GM10266 (cell line): ENCODE measurements around the gene SPATA19.

Experiments used
- DNase-seq: peaks from one replicate; pipeline ENCODE4 v3.0.0; 2012; ENCODE audit errors: extremely low spot score
- TF ChIP-seq, protein P1 (sequence below): IDR thresholded peaks from 2 replicates; pipeline ENCODE4 v1.5.1; 2012; ENCODE audit warnings: mild to moderate bottlenecking, low read depth; ENCODE audit not compliant: control insufficient read depth, insufficient read depth; ENCODE audit errors: missing control alignments

SPATA19 gene

DNA sequence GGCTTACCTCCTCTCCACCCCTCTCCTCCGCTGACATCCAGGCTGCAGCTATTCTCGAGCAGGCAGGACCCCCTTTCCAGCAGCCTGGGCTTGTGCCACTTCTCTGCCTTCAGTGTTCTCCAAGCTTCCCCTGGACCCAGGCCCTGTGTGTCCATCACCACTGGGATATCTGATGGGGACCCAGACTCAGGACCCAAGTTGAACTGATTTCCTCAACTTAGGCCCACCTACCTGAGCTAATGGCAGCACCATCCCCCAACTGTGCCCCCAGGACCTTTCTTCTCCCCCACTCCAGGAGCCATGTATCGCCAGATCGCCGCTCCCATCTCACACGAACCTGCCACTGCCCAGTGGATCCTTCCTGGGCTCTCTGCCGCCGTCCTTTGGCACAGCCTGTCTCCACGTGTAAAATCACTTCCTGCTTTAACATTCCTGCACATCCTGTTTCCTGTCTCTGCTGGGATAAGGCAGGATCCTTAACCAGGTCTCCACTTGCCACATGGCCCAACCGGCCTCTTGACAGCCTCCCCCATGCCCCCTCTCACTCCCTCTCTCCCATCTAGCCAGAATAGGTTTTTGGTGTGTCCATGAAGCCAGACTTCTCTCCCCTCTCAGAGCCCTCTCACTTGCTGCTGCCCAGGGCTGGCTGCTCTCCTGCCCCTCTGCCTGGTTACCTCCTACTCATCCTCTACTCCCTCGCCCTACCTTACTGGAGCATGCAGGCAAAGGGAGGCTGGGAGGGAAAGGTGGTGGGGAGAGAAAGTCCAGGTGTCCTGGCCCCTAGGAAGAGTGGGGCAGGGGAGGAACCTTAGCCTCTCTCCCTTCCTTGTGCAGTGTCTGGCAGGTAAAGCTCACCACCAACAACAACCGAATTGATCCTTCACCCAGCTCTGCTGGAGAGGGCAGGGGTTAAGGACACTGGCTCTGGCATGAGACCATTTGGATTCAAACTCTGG is 9.4 kb downstream of the SPATA19 start:
- DNase-seq, result no peak

GRCh38 chr11:133834682-133835592 is 10.4 kb downstream of the SPATA19 start:
- DNase-seq, result peak; percentile 81
- TF ChIP-seq, protein P1, sequence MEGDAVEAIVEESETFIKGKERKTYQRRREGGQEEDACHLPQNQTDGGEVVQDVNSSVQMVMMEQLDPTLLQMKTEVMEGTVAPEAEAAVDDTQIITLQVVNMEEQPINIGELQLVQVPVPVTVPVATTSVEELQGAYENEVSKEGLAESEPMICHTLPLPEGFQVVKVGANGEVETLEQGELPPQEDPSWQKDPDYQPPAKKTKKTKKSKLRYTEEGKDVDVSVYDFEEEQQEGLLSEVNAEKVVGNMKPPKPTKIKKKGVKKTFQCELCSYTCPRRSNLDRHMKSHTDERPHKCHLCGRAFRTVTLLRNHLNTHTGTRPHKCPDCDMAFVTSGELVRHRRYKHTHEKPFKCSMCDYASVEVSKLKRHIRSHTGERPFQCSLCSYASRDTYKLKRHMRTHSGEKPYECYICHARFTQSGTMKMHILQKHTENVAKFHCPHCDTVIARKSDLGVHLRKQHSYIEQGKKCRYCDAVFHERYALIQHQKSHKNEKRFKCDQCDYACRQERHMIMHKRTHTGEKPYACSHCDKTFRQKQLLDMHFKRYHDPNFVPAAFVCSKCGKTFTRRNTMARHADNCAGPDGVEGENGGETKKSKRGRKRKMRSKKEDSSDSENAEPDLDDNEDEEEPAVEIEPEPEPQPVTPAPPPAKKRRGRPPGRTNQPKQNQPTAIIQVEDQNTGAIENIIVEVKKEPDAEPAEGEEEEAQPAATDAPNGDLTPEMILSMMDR, result peak; percentile 65

More for the DNA sequence above, 9.4 kb downstream of the SPATA19 start:
- TF ChIP-seq, protein P1, result no peak

GRCh38 chr11:133833898-133834681 is 11.2 kb downstream of the SPATA19 start:
- TF ChIP-seq, protein P1, result no peak
- DNase-seq, result no peak

- DNase-seq, result peak; percentile 44
- TF ChIP-seq, protein P1, result no peak
Observed at GRCh38 chr11:133832991-133833897, 12.1 kb downstream of the SPATA19 start.

DNA sequence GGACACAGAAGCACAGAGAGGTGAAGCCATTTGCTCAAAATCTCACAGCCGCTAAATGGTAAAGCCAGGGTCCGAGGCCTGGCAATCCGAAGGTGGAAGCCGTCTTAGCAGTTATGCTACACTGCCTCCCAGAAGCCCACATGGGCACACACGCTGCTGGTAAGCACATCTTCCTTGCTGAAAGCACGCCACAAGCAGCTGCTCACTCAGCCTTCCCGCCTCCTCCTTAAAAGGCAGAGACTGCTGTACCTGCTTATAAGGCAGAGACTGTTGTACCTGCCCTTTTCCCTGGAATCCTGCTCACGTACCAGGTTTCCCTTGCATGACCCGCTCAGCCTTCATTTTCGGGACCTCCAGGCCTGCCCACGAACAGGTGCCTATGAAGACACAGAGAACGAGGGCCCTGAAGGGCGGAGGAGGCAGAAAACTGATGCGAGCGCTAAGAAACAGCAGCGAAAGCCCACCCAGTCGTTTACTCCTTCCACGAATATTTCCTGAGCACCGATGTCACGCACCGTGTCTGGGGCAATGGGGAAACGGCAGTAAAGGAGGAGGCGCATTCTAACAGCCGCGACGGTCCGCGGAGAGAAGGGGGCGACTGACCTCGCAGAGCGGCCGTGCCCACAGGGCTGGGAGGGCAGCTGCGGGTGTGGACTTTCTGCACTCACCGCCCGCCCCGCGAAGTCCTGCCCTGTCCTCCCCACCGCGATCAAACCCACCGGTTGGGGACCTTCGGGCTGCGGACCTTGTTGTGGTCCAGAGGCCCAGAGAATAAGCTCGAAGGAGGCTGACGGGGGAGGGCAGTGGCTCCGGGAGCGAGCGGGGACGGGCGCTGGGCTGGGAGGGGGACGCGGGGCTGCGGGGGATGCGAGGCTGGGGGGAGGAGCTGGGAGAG is 13.0 kb downstream of the SPATA19 start:
- DNase-seq, result no peak
- TF ChIP-seq, protein P1, result no peak
